B cell (primary cell): Measurements from ENCODE around the gene TRNP1. TPM values are rescaled to one million over a fixed set of nuclear protein-coding genes. Genes with fewer than 3 reads are reported as not detected.

Experiments used
- ATAC-seq: fragments of 200-7000 bp; cut with Tn5 transposase; one replicate; pipeline ENCODE4 v1.10.0; 2021; ENCODE audit warnings: low read depth, mild to moderate bottlenecking, moderate number of reproducible peaks, moderate library complexity
- CTCF ChIA-PET: fragments of 350-600 bp; sonication (Branson Sonifier 250); formaldehyde crosslinking; loops from one replicate; lab custom pipeline; 2021; ENCODE audit warnings: antibody characterized with exemption, inconsistent platforms; lab: Charles Lee
- POLR2A ChIA-PET: fragments of 350-600 bp; sonication (Branson Sonifier 250); formaldehyde crosslinking; loops from one replicate; lab custom pipeline; 2021; ENCODE audit warnings: antibody characterized with exemption; lab: Charles Lee
- DNase-seq: peaks from one replicate; pipeline ENCODE4 v3.0.0; 2013
- H2AFZ ChIP-seq: 2 replicates; pipeline ENCODE4 v1.6.1; 2012; ENCODE audit warnings: mild to moderate bottlenecking, low read depth, low read length; ENCODE audit not compliant: insufficient read depth, poor library complexity, severe bottlenecking
- H3K27ac ChIP-seq, 2 donors: 1 replicate in 1 of 2; 2 replicates in 1 of 2; pipeline ENCODE4 v1.5.1; 2012 to 2013; ENCODE audit warnings: low read length in 2 of 2, mild to moderate bottlenecking in 2 of 2, moderate library complexity in 1 of 2
- H3K27me3 ChIP-seq, 4 experiments: fragments of 200-600 bp in 1 of 4; sonication (generic) in 1 of 4; replicated peaks in 1 of 4; 1 replicate in 2 of 4; 2 replicates in 2 of 4; pipeline versions ENCODE4 v1.6.1 to v1.7.0; 2013 to 2016; ENCODE audit warnings: low read length in 3 of 4, mild to moderate bottlenecking in 2 of 4, mixed read lengths in 1 of 4, moderate library complexity in 1 of 4; ENCODE audit not compliant: insufficient read depth in 4 of 4, control insufficient read depth in 3 of 4; ENCODE audit errors: control extremely low read depth in 1 of 4
- H3K36me3 ChIP-seq, 2 experiments: replicated peaks in 1 of 2; 1 replicate in 1 of 2; 2 replicates in 1 of 2; pipeline versions ENCODE4 v1.6.1 to v1.7.1; 2013; ENCODE audit warnings: low read length in 1 of 2; ENCODE audit not compliant: insufficient read depth in 2 of 2, control insufficient read depth in 1 of 2; ENCODE audit errors: control extremely low read depth in 1 of 2, extremely low read depth in 1 of 2
- H3K4me1 ChIP-seq, 2 donors: fragments of 200-600 bp in 1 of 2; sonication (generic) in 1 of 2; 1 replicate in 1 of 2; 2 replicates in 1 of 2; pipeline versions ENCODE4 v1.5.1 to v1.6.1; 2013 to 2017; ENCODE audit warnings: low read length in 2 of 2; ENCODE audit not compliant: control insufficient read depth in 2 of 2, insufficient read depth in 2 of 2
- H3K4me2 ChIP-seq: replicated peaks from 2 replicates; pipeline ENCODE3; 2012; ENCODE audit warnings: mild to moderate bottlenecking, low read depth, low read length; ENCODE audit not compliant: poor library complexity, severe bottlenecking
- H3K4me3 ChIP-seq, 5 experiments: fragments of 200-600 bp in 1 of 5; sonication (generic) in 1 of 5; 1 replicate in 3 of 5; 2 replicates in 2 of 5; pipeline versions ENCODE4 v1.5.1 to v1.7.0; 2011 to 2016; ENCODE audit warnings: low read length in 4 of 5, mild to moderate bottlenecking in 4 of 5, low read depth in 2 of 5, control low read depth in 1 of 5, moderate library complexity in 1 of 5; ENCODE audit not compliant: insufficient read depth in 1 of 5; ENCODE audit errors: control extremely low read depth in 1 of 5, extremely low read depth in 1 of 5
- H3K79me2 ChIP-seq: fragments of 200-600 bp; sonication (generic); one replicate; pipeline ENCODE4 v1.6.0; 2016; ENCODE audit warnings: low read length; ENCODE audit not compliant: control insufficient read depth, insufficient read depth
- H3K9ac ChIP-seq: fragments of 200-600 bp; sonication (generic); 2 replicates; pipeline ENCODE4 v1.6.1; 2017; ENCODE audit warnings: mild to moderate bottlenecking, low read length, moderate library complexity
- H3K9me3 ChIP-seq, 3 donors: one replicate each; pipeline versions ENCODE4 v1.6.1 to v1.7.1; 2013; ENCODE audit warnings: low read length in 2 of 3; ENCODE audit not compliant: control insufficient read depth in 2 of 3, insufficient read depth in 1 of 3; ENCODE audit errors: control extremely low read depth in 1 of 3
- H4K20me1 ChIP-seq: 2 replicates; pipeline ENCODE4 v1.6.0; 2012; ENCODE audit warnings: mild to moderate bottlenecking, low read length; ENCODE audit not compliant: insufficient read depth, control insufficient read depth, poor library complexity, severe bottlenecking
- H3K27ac Mint-ChIP-seq: one replicate; pipeline ENCODE4 v1.8.0; 2021; ENCODE audit warnings: mixed read lengths
- H3K27me3 Mint-ChIP-seq: one replicate; pipeline ENCODE4 v1.8.0; 2021; ENCODE audit warnings: mixed read lengths
- H3K4me1 Mint-ChIP-seq: one replicate; pipeline ENCODE4 v1.8.0; 2021; ENCODE audit warnings: mixed read lengths
- H3K4me3 Mint-ChIP-seq: one replicate; pipeline ENCODE4 v1.8.0; 2021; ENCODE audit warnings: mixed read lengths
- H3K9me3 Mint-ChIP-seq: one replicate; pipeline ENCODE4 v1.8.0; 2022; ENCODE audit warnings: mixed read lengths; ENCODE audit not compliant: insufficient read depth
- EZH2 ChIP-seq: IDR thresholded peaks from 2 replicates; pipeline ENCODE4 v1.6.1; 2012; ENCODE audit warnings: borderline replicate concordance, low read depth, mild to moderate bottlenecking, moderate library complexity, low read length; ENCODE audit not compliant: insufficient read depth, poor library complexity, severe bottlenecking
- WGBS: methylation state at CpG from one replicate; pipeline ENCODE4 v1.1.5; 2013; ENCODE audit warnings: missing lambda C conversion rate; ENCODE audit not compliant: insufficient coverage; 5-methylcytosine and 5-hydroxymethylcytosine counted together
- intact Hi-C: fragments of 100-400 bp; cut with micrococcal nuclease; formaldehyde crosslinking; loops from one replicate; pipeline ENCODE4 v1.10.0; 2022
- polyA plus RNA-seq: library from polyadenylated mRNA; depleted of rRNA; stranded (reverse); fragments of >200 nt; gene quantifications from 2 replicates; pipeline ENCODE4 v1.2.3, GENCODE V29; 2012
- total RNA-seq, 2 donors: library from RNA; stranded (reverse); fragments of 120-200 nt in 1 of 2; gene quantifications; 1 replicate in 1 of 2; 2 replicates in 1 of 2; pipeline versions ENCODE4 v1.2.3 to v1.2.4, GENCODE V29; 2013 to 2022
- TF ChIP-seq, protein P1 (sequence below): fragments of 200-600 bp; IDR thresholded peaks from one replicate; pipeline ENCODE4 v1.8.0; 2022; ENCODE audit warnings: antibody characterized with exemption, mild to moderate bottlenecking

Gene TRNP1
- total and polyA plus RNA-seq, 2 donors (not counting 1 experiment from before 2014, with no cell fraction given): 0.54 to 2.3 TPM

DNA sequence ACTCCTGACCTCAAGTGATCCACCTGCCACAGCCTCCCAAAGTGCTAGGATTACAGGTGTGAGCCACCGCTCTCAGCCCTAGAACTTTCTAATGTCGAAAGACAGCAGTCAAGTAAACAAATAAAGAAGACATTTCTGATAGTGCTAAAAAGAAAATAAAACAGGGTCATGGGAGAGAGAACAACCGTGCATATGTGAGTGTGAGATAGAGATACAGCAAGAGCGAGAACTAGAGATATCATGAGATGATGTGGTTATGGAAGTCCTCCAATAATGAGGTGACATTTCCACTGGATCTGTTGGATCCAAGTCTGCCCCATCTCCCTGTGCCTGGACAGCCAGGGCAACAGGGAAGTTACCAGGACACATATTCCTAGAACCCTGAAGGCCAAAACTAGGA, 23.7 kb downstream of the TRNP1 start:
- ATAC-seq (no peak), DNase-seq (no peak)
- no peak overlapping the region for H3K9ac ChIP-seq
- Mint-ChIP-seq H3K27me3 (peaks cover 4% of the 10 kb centered on the region), H3K9me3 (no peaks in the 10 kb centered on the region), H3K4me1 (peaks cover 10% of the 10 kb centered on the region), H3K4me3 (no peak overlapping the region), H3K27ac (no peak overlapping the region)
- no peak overlapping the region for H3K27ac ChIP-seq
- no peak overlapping the region for H3K4me3 ChIP-seq
- WGBS: 93% methylated on average over 4 of the region's 4 CpGs
- no peaks in the 10 kb centered on the region for H4K20me1 ChIP-seq
- H3K36me3 ChIP-seq: no peaks in the 10 kb centered on the region
- ChIA-PET POLR2A (no interaction called here), CTCF (interaction anchor here (0.6 to 1.5 kb wide), 3 partner anchors 27 to 695 kb away, joined by 3 to 9 read pairs (median 5); no protein-coding TSS in a partner anchor)
- no peak overlapping the region for H2AFZ ChIP-seq
- TF ChIP-seq, protein P1, sequence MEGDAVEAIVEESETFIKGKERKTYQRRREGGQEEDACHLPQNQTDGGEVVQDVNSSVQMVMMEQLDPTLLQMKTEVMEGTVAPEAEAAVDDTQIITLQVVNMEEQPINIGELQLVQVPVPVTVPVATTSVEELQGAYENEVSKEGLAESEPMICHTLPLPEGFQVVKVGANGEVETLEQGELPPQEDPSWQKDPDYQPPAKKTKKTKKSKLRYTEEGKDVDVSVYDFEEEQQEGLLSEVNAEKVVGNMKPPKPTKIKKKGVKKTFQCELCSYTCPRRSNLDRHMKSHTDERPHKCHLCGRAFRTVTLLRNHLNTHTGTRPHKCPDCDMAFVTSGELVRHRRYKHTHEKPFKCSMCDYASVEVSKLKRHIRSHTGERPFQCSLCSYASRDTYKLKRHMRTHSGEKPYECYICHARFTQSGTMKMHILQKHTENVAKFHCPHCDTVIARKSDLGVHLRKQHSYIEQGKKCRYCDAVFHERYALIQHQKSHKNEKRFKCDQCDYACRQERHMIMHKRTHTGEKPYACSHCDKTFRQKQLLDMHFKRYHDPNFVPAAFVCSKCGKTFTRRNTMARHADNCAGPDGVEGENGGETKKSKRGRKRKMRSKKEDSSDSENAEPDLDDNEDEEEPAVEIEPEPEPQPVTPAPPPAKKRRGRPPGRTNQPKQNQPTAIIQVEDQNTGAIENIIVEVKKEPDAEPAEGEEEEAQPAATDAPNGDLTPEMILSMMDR: no peak
- TF ChIP-seq EZH2: no peak
- intact Hi-C loops: no loop called here
- H3K4me2 ChIP-seq: no peak overlapping the region
- H3K9me3 ChIP-seq: peaks cover 0 to 6% (median 0%) of the 10 kb centered on the region in 3 donors
- peaks cover 13 to 17% of the 10 kb centered on the region in 2 donors for H3K4me1 ChIP-seq
- H3K79me2 ChIP-seq: no peaks in the 10 kb centered on the region
- H3K27me3 ChIP-seq: peaks cover 0 to 11% (median 4%) of the 10 kb centered on the region in 4 experiments

DNA sequence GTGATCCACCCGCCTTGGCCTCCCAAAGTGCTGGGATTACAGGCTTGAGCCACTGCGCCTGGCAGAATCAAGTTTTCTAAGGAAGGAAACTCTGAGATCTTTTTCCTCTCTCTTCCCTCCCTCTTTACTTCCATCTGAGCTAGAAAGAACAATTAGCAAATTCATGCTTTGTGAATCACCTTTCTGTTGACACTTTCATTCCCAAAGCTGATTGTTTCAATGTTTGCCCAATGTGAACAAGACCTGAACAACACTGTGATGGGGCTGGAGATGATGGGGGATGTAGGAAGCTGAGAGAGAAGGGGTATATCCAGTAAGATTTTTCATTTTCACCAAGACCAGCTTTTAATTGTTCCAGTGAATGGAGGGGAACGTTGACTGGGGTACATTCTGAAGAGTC, 24.8 kb downstream of the TRNP1 start:
- POLR2A ChIA-PET: no interaction called here
- intact Hi-C loops: no loop called here
- Histone ChIP-seq H3K79me2 (no peaks in the 10 kb centered on the region), H3K4me3 (no peak overlapping the region), H3K9me3 (no peaks in the 10 kb centered on the region), H3K27me3 (no peaks in the 10 kb centered on the region), H3K9ac (no peak overlapping the region), H3K4me1 (peaks cover 3 to 6% of the 10 kb centered on the region in 2 donors), H3K4me2 (no peak overlapping the region), H4K20me1 (no peaks in the 10 kb centered on the region), H3K36me3 (no peaks in the 10 kb centered on the region), H2AFZ (no peak overlapping the region), H3K27ac (no peak overlapping the region)
- no peak for ATAC-seq
- Mint-ChIP-seq H3K27ac (peak overlapping the region; percentile 34), H3K9me3 (no peaks in the 10 kb centered on the region), H3K4me1 (peaks cover 3% of the 10 kb centered on the region), H3K4me3 (no peak overlapping the region), H3K27me3 (no peaks in the 10 kb centered on the region)
- CTCF ChIA-PET: interaction anchor here (0.7 to 1.5 kb wide), 3 partner anchors 26 to 282 kb away, joined by 3 to 9 read pairs (median 5); no protein-coding TSS in a partner anchor
- TF ChIP-seq EZH2: no peak
- TF ChIP-seq, protein P1: no peak
- WGBS: 100% methylated on average over 1 of the region's 3 CpGs
- DNase-seq: no peak
